ENCODE measurements around the gene ACAP2.

ACAP2 gene

DNA sequence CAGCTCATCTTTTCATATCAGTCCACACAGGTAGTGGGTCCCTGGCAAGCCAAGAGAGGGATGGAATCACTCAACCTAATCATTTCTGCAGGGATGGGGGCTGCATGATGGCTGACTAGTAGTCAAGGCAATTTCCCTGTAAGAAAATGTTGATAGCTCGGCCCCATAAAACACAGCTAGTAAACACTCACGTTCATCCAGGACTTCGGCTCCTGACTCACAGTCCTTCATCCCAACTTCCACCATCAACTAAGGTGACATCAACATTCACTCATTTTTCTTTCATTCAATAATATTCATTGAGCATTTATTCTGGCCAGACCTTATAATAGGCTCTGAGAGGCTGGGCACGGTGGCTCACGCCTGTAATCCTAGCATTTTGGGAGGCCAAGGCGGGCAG, 4.4 kb upstream of the ACAP2 start:
- no peaks in the 10 kb centered on the region for H3K36me3 ChIP-seq
- no peak overlapping the region for H3K4me3 ChIP-seq
- peaks cover 19 to 29% (median 26%) of the 10 kb centered on the region in 10 experiments for H3K4me1 ChIP-seq
- H3K9ac ChIP-seq: no peak overlapping the region
- H3K4me2 ChIP-seq: 0 out of 22 replicates have a peak overlapping the region, but pooled peaks of 1 of the 11 experiments have one; percentile 26
- H4K20me1 ChIP-seq: peaks cover 0 to 4% (median 0%) of the 10 kb centered on the region in 11 experiments; a peak in 2 of 22 replicates
- no peak overlapping the region for H3K27ac ChIP-seq
- no peaks in the 10 kb centered on the region for H3K27me3 ChIP-seq
- H3K9me3 ChIP-seq (replicated peaks in 1 of 11): no peaks in the 10 kb centered on the region
- TF ChIP-seq Cebpa-rat (IDR thresholded peaks at IDR 0.05): no peak

DNA sequence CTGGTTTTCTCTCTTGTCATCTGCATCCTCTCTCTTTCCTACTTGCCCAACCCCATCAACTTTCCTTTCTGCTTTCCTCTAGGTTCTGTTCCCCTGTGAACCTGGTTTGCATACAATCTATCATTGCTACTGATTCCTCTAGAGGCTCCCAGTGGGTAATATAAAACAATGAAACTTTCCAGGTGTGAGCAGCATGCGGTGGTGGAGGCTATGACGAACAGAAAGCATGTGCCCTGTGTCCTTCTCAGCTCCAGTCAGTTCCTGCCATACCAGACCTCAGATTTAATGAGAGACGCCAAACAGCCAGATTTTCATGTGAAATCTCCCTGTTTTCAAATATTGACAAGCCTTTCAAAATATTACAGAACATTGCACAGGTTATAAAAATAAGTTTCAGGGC, 3.5 kb upstream of the ACAP2 start:
- H3K36me3 ChIP-seq: no peaks in the 10 kb centered on the region
- peaks cover 19 to 29% (median 26%) of the 10 kb centered on the region in 10 experiments for H3K4me1 ChIP-seq
- no peak for TF ChIP-seq Cebpa-rat (IDR thresholded peaks at IDR 0.05)
- H3K9ac ChIP-seq: no peak overlapping the region
- peak overlapping the region in 10 of 11 experiments; percentile 4 to 48 (median 26); a peak in 12 of 22 replicates for H3K4me2 ChIP-seq
- H3K4me3 ChIP-seq: no peak overlapping the region
- peaks cover 4 to 12% (median 7%) of the 10 kb centered on the region in 11 experiments; a peak in 19 of 22 replicates for H4K20me1 ChIP-seq
- H3K9me3 ChIP-seq (replicated peaks in 1 of 11): no peaks in the 10 kb centered on the region
- H3K27ac ChIP-seq: no peak overlapping the region
- H3K27me3 ChIP-seq: no peaks in the 10 kb centered on the region

DNA sequence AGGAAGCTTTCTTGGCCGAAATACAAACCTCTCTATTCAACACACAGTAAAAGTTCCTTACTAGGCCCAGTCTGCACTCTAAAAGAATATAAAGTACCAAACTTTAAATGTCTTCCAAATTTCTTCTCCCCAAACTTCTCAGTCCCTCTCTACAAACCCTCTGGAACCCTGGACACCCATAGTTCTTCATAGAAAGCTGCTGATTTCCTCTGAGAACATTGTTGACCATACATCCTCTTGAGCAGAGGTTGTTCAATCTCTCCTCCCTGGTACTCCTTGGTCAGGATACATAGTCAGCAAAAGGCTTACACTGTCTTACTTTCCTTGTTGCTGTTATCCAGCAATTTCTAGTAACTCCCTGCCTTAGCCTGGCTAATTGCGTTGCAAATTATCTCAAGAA, 3.1 kb upstream of the ACAP2 start:
- Histone ChIP-seq H3K9ac (no peak overlapping the region), H3K27ac (no peak overlapping the region), H3K9me3 (replicated peaks in 1 of 11) (no peaks in the 10 kb centered on the region), H3K27me3 (no peaks in the 10 kb centered on the region), H4K20me1 (peaks cover 8 to 17% (median 11%) of the 10 kb centered on the region in 11 experiments; a peak in 20 of 22 replicates), H3K4me3 (no peak overlapping the region), H3K36me3 (no peaks in the 10 kb centered on the region), H3K4me1 (peaks cover 19 to 33% (median 29%) of the 10 kb centered on the region in 10 experiments), H3K4me2 (peak overlapping the region in 9 of 11 experiments; percentile 4 to 48 (median 26); a peak in 8 of 22 replicates)
- no peak for TF ChIP-seq Cebpa-rat (IDR thresholded peaks at IDR 0.05)

DNA sequence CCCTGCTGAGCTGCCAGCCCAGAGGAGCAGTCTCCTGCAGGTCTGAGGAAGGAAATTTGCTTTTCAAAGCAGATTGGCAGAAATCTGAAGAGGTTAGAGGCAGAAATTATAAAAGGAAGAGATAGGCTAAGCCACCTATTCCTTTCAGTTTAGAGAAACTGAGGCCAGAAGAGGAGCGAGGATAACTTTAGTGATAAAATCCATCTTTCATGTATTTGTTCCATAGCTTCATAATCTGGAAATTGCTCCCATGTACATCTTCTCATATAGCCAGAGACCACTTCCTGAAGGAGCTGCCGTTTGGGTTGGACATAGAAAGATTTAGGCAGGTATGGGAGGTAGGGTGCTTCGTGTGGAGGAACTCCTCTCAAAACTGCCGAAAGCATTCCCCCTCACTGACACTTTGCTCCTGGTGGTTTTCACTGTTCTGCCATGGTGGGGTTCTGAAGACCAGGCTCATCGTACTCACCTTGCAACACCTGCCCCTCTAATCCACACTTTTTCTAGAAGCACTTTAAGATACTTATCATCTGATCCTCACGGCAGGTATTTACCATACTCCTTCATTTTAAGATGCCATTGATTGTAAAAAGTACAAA, 670 bp upstream of the ACAP2 start:
- Histone ChIP-seq H3K4me3 (peak overlapping the region; percentile 36 to 63 (median 46); a peak in 16 of 20 replicates), H3K9me3 (replicated peaks in 1 of 11) (no peaks in the 10 kb centered on the region), H3K27ac (peak overlapping the region; percentile 13 to 71 (median 55); a peak in 19 of 22 replicates), H3K9ac (peak overlapping the region; percentile 53 to 72 (median 62); a peak in 21 of 22 replicates), H3K27me3 (no peaks in the 10 kb centered on the region), H3K36me3 (peaks cover 0 to 15% (median 0%) of the 10 kb centered on the region in 11 experiments; a peak in 3 of 22 replicates), H4K20me1 (peaks cover 32 to 41% (median 35%) of the 10 kb centered on the region in 11 experiments), H3K4me2 (peak overlapping the region; percentile 79 to 92 (median 87)), H3K4me1 (peaks cover 34 to 56% (median 50%) of the 10 kb centered on the region in 10 experiments)
- TF ChIP-seq Cebpa-rat (IDR thresholded peaks at IDR 0.05): no peak

DNA sequence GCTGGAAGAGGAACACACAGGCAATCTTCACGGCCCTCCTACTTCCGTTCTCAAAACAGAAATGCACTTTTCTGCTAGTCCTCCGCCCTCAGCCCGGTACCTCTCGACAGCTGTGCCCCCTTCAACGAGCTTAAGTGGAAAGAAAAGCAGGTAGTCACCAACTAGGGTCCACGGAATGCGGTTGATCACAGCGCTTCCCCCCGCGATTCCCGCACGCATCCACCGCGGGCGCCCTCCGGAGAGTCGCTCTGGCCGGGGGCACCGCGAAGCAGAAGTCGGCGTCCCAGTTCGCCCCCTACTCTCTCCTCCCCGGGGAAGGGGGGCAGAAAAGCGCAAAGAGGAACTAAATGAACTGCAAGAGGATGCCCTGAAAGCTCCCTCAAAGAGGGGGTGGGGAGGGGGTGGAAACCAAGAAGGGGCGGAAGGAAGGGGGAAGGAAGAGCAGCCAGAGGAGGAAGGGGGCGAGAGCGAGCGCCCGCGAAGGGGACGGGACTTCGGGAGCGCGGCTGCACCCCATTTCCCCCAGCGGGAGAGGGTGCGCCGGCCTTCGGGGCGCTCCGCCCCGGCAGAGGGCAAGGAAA, 738 bp downstream of the ACAP2 start:
- Histone ChIP-seq H3K9ac (peak overlapping the region; percentile 92 to 99 (median 97)), H3K4me3 (peak overlapping the region; percentile 81 to 100 (median 96)), H3K4me1 (peaks cover 34 to 56% (median 52%) of the 10 kb centered on the region in 10 experiments), H3K9me3 (replicated peaks in 1 of 11) (peaks cover 0 to under 1% (median 0%) of the 10 kb centered on the region in 11 experiments; a peak in 2 of 22 replicates), H4K20me1 (peaks cover 42 to 55% (median 48%) of the 10 kb centered on the region in 11 experiments), H3K27me3 (no peaks in the 10 kb centered on the region), H3K27ac (peak overlapping the region; percentile 93 to 99 (median 97)), H3K4me2 (peak overlapping the region; percentile 81 to 92 (median 87)), H3K36me3 (peaks cover 0 to 20% (median 2%) of the 10 kb centered on the region in 11 experiments; a peak in 7 of 22 replicates)
- no peak for TF ChIP-seq Cebpa-rat (IDR thresholded peaks at IDR 0.05)

DNA sequence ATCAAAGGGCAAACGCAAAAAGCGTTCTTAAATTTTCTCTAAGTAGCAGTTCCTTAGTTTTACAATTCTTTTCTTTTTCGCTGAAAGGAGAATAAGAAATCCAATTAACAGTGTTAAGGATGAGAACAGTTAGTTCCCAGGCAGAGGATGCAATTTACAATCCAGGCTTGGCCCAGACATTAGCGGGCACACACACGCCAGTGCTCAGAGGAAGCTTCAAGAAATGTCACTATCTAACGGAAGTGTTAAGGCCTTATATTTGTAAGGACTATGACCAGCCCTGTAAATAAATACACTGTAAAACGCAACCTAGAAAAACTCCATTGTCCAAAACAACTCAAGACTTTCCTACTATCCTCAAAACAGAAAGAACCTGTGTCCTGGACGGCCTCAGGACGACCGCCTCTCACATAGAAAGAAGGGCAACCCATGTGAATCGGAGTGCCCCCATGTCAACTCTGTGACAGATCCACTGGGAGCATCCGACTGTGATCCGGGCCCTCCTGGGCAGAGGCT, 1.3 kb downstream of the ACAP2 start:
- peaks cover 0 to 20% (median 5%) of the 10 kb centered on the region in 11 experiments; a peak in 7 of 22 replicates for H3K36me3 ChIP-seq
- no peak for TF ChIP-seq Cebpa-rat (IDR thresholded peaks at IDR 0.05)
- peak overlapping the region; percentile 93 to 99 (median 97) for H3K27ac ChIP-seq
- H3K27me3 ChIP-seq: no peaks in the 10 kb centered on the region
- peaks cover 34 to 56% (median 49%) of the 10 kb centered on the region in 10 experiments for H3K4me1 ChIP-seq
- H3K9ac ChIP-seq: peak overlapping the region; percentile 92 to 99 (median 97)
- H3K4me3 ChIP-seq: peak overlapping the region; percentile 81 to 100 (median 96)
- H3K4me2 ChIP-seq: peak overlapping the region; percentile 81 to 92 (median 87)
- H4K20me1 ChIP-seq: peaks cover 45 to 58% (median 52%) of the 10 kb centered on the region in 11 experiments
- H3K9me3 ChIP-seq (replicated peaks in 1 of 11): peaks cover 0 to 4% (median 0%) of the 10 kb centered on the region in 11 experiments; a peak in 2 of 22 replicates

DNA sequence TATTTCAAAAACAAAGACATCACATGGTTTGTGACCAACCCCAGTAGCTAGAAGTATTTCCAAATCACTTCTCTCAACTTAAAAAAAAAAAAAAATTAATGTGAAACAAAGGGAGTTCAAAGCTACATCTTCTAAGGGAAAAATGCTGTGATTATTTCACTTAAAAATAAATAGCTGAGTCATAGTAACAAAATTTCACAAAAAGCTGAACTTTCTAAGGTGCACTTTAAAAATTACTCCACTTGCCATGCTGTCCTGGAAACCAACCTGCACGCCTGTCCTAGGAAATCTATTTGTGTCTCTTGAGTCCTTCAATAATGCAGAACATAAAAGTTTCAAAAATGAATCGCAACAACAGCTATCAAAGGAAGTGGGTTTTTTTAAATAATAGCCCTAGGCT, 1.8 kb downstream of the ACAP2 start:
- H3K4me1 ChIP-seq: peaks cover 31 to 56% (median 45%) of the 10 kb centered on the region in 10 experiments
- peaks cover 0 to 23% (median 8%) of the 10 kb centered on the region in 11 experiments; a peak in 9 of 22 replicates for H3K36me3 ChIP-seq
- peak overlapping the region; percentile 92 to 99 (median 97) for H3K9ac ChIP-seq
- H4K20me1 ChIP-seq: peaks cover 45 to 62% (median 57%) of the 10 kb centered on the region in 11 experiments
- peak overlapping the region; percentile 81 to 92 (median 87) for H3K4me2 ChIP-seq
- H3K4me3 ChIP-seq: peak overlapping the region; percentile 81 to 100 (median 96)
- peaks cover 0 to 4% (median 3%) of the 10 kb centered on the region in 11 experiments; a peak in 2 of 22 replicates for H3K9me3 ChIP-seq (replicated peaks in 1 of 11)
- peak overlapping the region; percentile 93 to 99 (median 97); a peak in 21 of 22 replicates for H3K27ac ChIP-seq
- TF ChIP-seq Cebpa-rat (IDR thresholded peaks at IDR 0.05): no peak
- no peaks in the 10 kb centered on the region for H3K27me3 ChIP-seq

DNA sequence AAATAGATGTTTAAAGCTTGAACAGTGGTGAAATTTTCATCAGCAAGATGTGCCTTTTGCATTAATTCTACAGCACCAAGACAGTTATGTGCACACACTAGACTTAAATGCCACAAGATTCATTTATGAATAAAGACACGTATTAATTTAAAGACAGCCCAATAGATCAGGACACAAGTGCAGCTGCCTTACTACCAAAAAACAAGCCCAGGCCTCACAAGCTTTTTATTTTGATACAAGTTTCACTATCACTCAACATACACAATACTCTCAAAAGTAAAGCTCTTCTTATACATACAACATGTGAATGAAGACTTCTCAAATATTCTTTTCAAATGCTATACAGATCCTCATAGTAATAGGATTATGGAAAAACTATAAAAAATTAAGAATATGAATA, 2.4 kb downstream of the ACAP2 start:
- no peak for TF ChIP-seq Cebpa-rat (IDR thresholded peaks at IDR 0.05)
- Histone ChIP-seq H3K27me3 (no peaks in the 10 kb centered on the region), H3K4me2 (peak overlapping the region; percentile 81 to 92 (median 87)), H3K4me3 (peak overlapping the region; percentile 81 to 100 (median 96); a peak in 13 of 20 replicates), H4K20me1 (peaks cover 45 to 67% (median 64%) of the 10 kb centered on the region in 11 experiments), H3K36me3 (peaks cover 0 to 29% (median 10%) of the 10 kb centered on the region in 11 experiments; a peak in 13 of 22 replicates), H3K9me3 (replicated peaks in 1 of 11) (peaks cover 0 to 4% (median 3%) of the 10 kb centered on the region in 11 experiments; a peak in 4 of 22 replicates), H3K9ac (peak overlapping the region in 9 of 11 experiments; percentile 35 to 99 (median 97); a peak in 14 of 22 replicates), H3K4me1 (peaks cover 27 to 58% (median 43%) of the 10 kb centered on the region in 10 experiments), H3K27ac (peak overlapping the region in 7 of 11 experiments; percentile 93 to 98 (median 96); a peak in 7 of 22 replicates)
